Hindlimb muscle (tissue), 1 donor: ENCODE results near the gene FCHSD2. TPM values are rescaled to one million over a fixed set of nuclear protein-coding genes. Genes with fewer than 3 reads are reported as not detected.
"Not testable (repeated sequence)": the region's sequence is repeated elsewhere in the genome, so short reads cannot be mapped to it uniquely, and the experiment has no call there.

ENCODE experiments used
- DNase-seq: peaks from one replicate; pipeline ENCODE4 v3.0.0-alpha.2; 2013
- polyA plus RNA-seq: library from polyadenylated mRNA; unstranded; fragments of 120-200 nt; gene quantifications from one replicate; pipeline ENCODE4 v1.2.1, GENCODE V29; 2013; ENCODE audit not compliant: insufficient read length

The FCHSD2 gene
- polyA plus RNA-seq, 1 donor: 27.4 TPM

DNA sequence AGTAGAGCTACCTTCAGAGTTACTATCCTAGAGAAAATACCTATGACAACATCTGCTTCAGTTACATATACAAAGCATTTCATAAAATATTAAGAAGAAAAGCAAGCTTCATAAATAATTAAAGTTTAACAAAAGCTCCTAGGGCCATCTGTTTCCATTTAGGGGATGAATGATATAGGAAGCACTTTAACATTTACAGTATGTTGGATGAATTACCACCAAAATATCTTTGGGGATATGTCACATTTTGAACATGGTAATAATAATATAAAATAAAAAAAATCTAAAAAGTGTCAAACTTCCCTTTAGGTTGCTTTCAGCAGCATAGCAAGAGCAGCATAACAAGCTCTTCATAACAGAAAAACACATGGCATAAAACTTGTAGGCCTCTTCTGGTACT, 223.3 kb downstream of the FCHSD2 start:
- DNase-seq: no peak

GRCh38 chr11:72912253-72912652, 229.9 kb downstream of the FCHSD2 start:
- DNase-seq: no peak

DNA sequence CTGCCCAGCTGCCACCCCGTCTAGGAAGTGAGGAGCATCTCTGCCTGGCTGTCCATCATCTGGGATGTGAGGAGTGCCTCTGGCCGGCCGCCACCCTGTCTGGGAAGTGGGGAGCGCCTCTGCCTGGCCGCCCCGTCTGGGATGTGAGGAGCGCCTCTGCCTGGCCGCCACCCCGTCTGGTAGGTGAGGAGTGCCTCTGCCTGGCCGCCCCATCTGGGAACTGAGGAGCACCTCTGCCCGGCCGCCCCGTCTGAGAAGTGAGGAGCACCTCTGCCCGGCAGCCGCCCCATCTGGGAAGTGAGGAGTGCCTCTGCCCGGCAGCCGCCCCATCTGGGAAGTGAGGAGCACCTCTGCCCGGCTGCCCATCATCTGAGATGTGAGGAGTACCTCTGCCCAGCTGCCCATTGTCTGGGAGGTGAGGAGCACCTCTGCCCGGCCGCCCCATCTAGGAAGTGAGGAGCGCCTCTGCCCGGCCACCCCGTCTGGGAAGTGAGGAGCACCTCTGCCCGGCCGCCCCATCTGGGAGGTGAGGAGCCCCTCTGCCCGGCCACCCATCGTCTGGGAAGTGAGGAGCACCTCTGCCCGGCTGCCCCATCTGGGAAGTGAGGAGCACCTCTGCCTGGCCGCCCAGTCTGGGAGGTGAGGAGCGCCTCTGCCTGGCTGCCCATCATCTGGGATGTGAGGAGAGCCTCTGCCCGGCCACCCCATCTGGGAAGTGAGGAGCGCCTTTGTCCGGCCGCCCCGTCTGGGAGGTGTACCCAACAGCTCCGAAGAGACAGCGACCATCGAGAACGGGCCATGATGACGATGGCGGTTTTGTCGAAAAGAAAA, 232.3 kb downstream of the FCHSD2 start:
- not testable (repeated sequence) for DNase-seq

DNA sequence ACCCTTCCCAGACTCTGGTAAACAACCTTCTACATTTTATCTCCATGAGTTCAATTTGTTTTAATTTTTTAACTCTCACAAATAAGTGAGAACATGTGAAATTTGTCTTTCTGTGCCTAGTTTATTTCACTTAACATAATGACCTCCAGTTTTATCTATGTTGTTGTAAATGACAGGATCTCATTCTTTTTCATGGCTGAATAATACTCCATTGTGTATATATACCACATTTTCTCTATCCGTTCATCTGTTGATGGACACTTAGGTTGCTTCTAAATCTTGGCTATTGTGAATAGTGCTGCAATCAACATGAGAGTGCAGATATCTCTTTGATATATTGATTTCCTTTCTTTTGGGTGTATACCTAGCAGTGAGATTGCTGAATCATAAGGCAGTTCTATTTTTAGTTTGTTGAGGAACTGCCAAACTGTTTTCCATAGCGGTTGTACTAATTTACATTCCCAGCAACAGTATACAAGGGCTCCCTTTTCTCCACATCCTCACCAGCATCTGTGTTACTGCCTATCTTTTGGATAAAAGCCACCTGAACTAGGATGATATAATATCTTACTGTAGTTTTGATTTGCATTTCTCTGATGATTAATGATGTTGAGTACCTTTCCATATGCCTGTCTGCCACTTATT, 234.0 kb downstream of the FCHSD2 start:
- DNase-seq: no peak

- DNase-seq: no peak
Measured at GRCh38 chr11:72904016-72904415, 238.1 kb downstream of the FCHSD2 start.

DNA sequence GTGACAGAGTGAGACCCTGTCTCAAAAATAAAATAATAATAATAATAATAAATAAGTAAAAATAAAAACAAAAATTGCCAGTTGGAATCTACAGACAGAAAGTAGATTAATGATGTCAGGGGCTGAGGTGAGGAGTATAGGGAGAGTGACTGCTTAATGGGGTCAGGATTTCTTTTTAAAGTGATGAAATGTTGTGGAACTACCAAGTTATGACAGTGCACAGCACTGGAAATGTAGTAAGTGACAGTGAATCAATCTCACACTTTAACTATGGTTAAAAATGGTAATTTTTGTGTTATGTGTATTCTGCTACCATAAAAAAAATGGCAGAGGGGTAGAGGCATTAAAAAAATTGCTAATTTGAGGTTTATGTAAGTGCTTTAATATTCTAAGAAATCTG, 240.7 kb downstream of the FCHSD2 start:
- DNase-seq: no peak

DNA sequence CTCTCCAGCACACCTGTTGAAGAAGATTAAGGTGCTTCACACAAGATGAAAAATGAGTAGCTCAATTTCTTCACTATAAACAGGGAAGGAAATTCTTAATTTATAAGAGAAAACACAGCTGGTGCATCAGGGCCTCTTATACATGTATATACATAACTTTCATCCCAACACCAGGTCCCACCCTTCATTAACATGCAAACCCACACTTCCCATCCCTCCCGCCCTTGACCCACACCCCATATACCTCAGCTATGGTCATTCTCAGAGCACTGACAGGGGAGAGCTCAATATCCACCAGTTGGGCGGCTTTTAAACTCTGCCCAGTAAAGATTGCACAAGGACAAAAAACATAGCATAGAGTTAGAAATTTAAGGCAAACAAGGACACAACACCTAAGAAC, 242.1 kb downstream of the FCHSD2 start:
- no peak for DNase-seq

DNA sequence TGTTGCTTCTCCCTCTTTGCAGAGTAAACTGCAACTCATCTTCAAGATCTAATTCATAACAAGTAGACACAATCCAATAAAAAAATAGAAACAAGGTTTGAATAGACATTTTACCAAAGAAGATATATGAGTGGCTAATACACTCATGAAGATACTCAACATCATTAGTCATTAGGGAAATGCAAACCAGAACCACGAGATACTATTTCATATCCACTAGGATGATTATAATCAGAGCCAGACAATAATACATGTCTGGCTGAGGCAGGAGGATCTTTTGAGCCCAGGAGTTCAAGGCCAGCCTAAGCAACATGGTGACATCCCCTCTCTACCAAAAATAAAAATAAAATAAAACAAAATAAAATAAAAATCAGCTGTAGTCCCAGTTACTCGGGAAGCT, 242.9 kb downstream of the FCHSD2 start:
- no peak for DNase-seq

GRCh38 chr11:72897506-72897905, 244.6 kb downstream of the FCHSD2 start:
- DNase-seq: no peak

DNA sequence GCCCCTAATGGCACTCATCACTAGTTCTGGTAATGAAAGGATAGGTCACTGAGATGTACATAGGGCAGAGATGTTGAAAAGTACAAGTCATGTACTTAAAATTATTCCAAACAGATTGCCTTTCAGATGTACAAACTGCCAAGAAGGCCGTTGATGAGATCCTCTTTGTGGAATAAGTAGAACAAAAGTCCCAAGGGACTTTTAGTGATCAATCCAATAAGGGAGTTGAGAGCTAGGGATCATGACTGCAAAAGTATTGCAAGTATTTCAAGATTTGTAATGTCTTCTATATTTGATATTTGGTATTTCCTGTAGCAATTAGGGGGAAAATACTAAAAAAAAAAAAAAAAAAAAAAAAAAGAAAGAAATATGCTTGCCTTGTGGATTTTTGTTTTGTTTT, 245.7 kb downstream of the FCHSD2 start:
- DNase-seq: no peak

DNA sequence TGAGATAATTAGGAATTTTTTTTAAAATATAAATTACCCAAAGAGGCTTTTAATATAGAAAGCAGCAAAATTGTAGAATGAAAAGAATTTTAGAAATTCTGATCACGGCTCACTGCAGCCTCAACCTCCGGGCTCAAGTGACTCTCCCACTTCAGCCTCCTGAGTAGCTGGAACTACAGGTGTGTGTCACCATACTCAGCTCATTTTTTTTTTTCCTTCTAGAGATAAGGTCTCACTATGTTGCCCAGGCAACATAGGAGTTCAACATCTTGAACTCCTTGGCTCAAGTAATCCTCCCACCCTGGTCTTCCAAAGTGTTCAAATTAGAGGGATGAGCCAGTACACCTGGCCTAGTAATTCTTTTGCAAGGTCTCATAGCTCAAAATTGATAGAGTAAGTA, 251.2 kb downstream of the FCHSD2 start:
- no peak for DNase-seq

DNA sequence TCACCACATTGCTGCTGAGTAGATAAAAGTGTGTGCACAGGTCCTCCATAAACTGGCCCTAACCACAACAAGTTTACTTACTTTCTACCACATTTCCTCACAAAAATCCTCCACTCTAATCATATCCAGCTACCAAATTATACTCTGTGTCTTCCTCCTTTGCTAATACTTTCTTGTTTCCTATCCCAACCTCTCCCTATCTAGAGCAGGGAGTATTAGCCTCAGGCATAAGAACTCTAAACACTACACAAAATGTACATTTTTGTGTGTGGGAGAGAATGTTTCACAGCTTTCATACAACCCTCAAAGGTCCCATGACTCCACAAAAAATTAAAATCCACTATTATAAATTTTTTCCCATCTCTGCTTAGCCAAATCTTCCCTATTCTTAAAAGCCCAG, 255.5 kb downstream of the FCHSD2 start:
- no peak for DNase-seq

GRCh38 chr11:72885749-72886609, 256.1 kb downstream of the FCHSD2 start:
- DNase-seq: no peak

GRCh38 chr11:72876147-72876546, 266.0 kb downstream of the FCHSD2 start:
- DNase-seq: no peak

GRCh38 chr11:72875736-72876135, 266.4 kb downstream of the FCHSD2 start:
- no peak for DNase-seq

DNA sequence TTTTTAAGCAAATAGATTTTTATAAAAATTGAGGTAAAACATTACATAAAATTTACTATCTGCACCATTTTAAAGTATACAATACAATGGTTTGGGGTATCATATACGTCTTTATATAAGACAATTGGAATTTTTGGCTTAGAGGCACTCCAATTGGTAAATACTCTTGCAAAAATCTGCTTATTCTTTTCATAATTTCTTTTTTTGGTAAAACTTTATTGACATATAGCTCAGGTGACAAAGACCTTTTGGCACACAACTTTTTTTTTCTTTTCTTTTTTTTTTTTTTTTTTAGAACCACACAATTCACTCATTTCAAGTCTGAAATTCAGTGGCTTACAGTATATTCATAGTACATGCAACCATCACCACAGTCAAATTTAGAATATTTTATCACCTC, 270.1 kb downstream of the FCHSD2 start:
- DNase-seq: no peak

- no peak for DNase-seq
Measured at GRCh38 chr11:72871119-72871518, 271.0 kb downstream of the FCHSD2 start.

DNA sequence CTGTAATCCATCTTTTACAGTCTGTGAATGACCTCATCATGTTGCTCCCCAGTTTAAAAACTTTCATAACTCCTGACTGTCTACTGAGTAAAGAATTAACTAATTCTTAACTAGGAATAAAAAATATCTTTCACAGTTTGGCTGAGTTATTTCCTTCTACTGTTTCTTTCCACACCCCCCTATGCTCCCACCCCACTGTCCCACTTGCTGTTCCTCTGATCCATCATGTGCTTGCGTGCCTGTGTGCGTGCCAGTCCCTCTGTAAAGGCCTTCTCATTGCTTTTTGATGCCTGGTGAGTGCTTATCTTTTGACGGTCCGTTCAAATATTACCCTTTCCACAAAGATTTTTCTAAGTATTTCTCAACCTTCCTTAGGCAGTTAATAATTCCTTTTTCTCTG, 272.3 kb downstream of the FCHSD2 start:
- no peak for DNase-seq

GRCh38 chr11:72867970-72868369, 274.1 kb downstream of the FCHSD2 start:
- no peak for DNase-seq

GRCh38 chr11:72864702-72865655, 277.1 kb downstream of the FCHSD2 start:
- peak; percentile 80 for DNase-seq

GRCh38 chr11:72863916-72864315, 278.2 kb downstream of the FCHSD2 start:
- DNase-seq: no peak

- DNase-seq: no peak
Measured at GRCh38 chr11:72863091-72863490, 279.0 kb downstream of the FCHSD2 start.
